ENCODE measurements around the gene SLC23A1.

GRCh38 chr5:139385061-139386049 lies 2.3 kb upstream of the SLC23A1 start:
- TF ChIP-seq ATF3 (IDR thresholded peaks at IDR 0.05) (no peak), CTCF (IDR thresholded peaks at IDR 0.05; ENCODE audit: low read depth, low read length, missing input control) (peak; percentile 23), SP1 (IDR thresholded peaks at IDR 0.05) (no peak), REST (IDR thresholded peaks at IDR 0.05) (no peak), EGR1 (IDR thresholded peaks at IDR 0.05; ENCODE audit: low read depth in 2 of 2) (no peak), RAD21 (IDR thresholded peaks at IDR 0.05) (peak; percentile 44 to 54), NR2F2 (IDR thresholded peaks at IDR 0.05) (no peak), GABPA (IDR thresholded peaks at IDR 0.05 in 1 of 2, conservative IDR thresholded peaks at IDR 0.05 in 1 of 2) (no peak), MAX (IDR thresholded peaks at IDR 0.05) (no peak), JUND (IDR thresholded peaks at IDR 0.05) (no peak), RXRA (IDR thresholded peaks at IDR 0.05) (no peak), YY1 (IDR thresholded peaks at IDR 0.05) (peak; percentile 15)

All from liver (tissue), 3 donors.